Activated T-helper 1 cell treated with anti-CD3 and anti-CD28 coated beads, Interleukin-12 subunit alpha, Interleukin-12 subunit beta, Interleukin-2, Interleukin-4 antibody, amounts not matched to agents 30 ng/mL and 10 ng/mL and 1 ng/mL, durations not matched to agents 14 hours and 24 hours and 36 hours (primary cell): ENCODE data around the gene S100B. TPM values are rescaled to one million over a fixed set of nuclear protein-coding genes. Genes with fewer than 3 reads are reported as not detected.
"Not testable (repeated sequence)": the region's sequence is repeated elsewhere in the genome, so short reads cannot be mapped to it uniquely, and the experiment has no call there.

Source experiments
- DNase-seq: peaks from one replicate; pipeline ENCODE4 v3.0.0; 2021; ENCODE audit warnings: low spot score
- H3K27ac Mint-ChIP-seq: one replicate; pipeline ENCODE4 v1.8.0; 2021; ENCODE audit warnings: mild to moderate bottlenecking, mixed read lengths
- H3K27me3 Mint-ChIP-seq: one replicate; pipeline ENCODE4 v1.8.0; 2022; ENCODE audit warnings: mild to moderate bottlenecking, moderate library complexity, mixed read lengths; ENCODE audit not compliant: insufficient read depth
- H3K36me3 Mint-ChIP-seq: one replicate; pipeline ENCODE4 v1.8.0; 2021; ENCODE audit warnings: low read depth, mixed read lengths
- H3K4me1 Mint-ChIP-seq: one replicate; pipeline ENCODE4 v1.8.0; 2021; ENCODE audit warnings: low read depth, mixed read lengths
- H3K4me3 Mint-ChIP-seq: one replicate; pipeline ENCODE4 v1.8.0; 2021; ENCODE audit warnings: mild to moderate bottlenecking, moderate library complexity, mixed read lengths
- H3K9me3 Mint-ChIP-seq: one replicate; pipeline ENCODE4 v1.8.0; 2021; ENCODE audit warnings: mixed read lengths
- intact Hi-C: fragments of 100-400 bp; cut with micrococcal nuclease; formaldehyde crosslinking; loops from one replicate; pipeline ENCODE4 v1.15.1; 2024
- total RNA-seq: library from RNA; stranded (reverse); gene quantifications from 2 replicates; pipeline ENCODE4 v1.2.3, GENCODE V29; 2022

The S100B gene
- total RNA-seq, 1 donor from 2014 or later, result not detected

DNA sequence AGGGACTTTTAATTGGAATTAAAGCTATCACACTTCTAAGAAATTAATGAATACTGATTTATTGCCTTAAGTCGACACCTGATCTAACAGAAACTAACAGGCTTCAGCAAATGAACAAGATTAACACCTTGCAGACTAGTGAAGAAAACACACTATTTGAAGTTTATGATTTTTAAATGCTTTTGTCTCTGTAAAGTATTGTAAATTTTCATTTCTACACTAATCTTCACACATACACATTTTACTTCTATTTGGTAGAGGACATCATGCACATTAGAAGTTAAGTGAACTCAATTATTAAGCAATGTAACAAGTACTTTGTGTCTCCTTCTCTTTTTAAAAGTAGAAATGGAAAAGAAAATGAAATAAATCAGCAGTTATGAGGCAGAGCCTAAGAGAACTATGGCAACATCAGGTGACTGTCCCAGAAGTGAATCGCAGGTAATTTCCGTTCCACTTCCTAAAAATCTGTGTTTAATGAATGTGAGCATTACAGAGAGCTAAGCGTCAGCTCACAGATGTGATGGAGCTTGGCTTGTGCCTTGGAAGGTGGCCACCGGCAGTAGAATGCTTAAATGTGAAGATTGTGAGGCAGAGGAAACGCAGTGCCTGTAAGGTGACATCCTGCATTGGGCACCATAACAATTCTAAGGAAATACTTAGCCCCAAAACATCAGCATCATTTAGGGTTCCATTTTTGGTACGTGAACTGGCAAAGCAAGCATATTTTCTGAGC, 31.8 kb upstream of the S100B start:
- Mint-ChIP-seq H3K9me3 (no peaks in the 10 kb centered on the region), H3K27me3 (peaks cover 2% of the 10 kb centered on the region), H3K4me3 (peak overlapping the region; percentile 93), H3K4me1 (peaks cover 69% of the 10 kb centered on the region), H3K36me3 (peaks cover 19% of the 10 kb centered on the region), H3K27ac (peak overlapping the region; percentile 88)
- intact Hi-C loops, result no loop called here
- DNase-seq, result no peak

DNA sequence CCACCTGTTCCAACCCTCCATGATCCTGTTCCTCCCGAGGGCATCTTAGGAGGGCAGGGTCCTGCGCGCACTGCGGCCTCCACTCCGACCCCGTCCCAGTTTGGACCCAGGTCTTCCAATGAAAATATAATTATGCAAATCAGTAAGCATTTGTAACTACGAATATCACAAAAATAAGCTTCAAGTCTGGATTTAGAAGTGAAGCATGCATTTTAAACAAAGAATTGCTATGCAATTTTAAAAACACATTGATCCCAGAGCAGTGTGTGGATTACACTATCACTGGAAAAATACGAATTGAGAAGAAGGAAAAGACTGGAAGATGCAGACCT, 31.3 kb upstream of the S100B start:
- H3K27ac Mint-ChIP-seq, result peak overlapping the region; percentile 88
- no peak for DNase-seq
- peaks cover 69% of the 10 kb centered on the region for H3K4me1 Mint-ChIP-seq
- H3K9me3 Mint-ChIP-seq, result no peaks in the 10 kb centered on the region
- peaks cover 14% of the 10 kb centered on the region for H3K36me3 Mint-ChIP-seq
- peak overlapping the region; percentile 93 for H3K4me3 Mint-ChIP-seq
- intact Hi-C loops, result no loop called here
- H3K27me3 Mint-ChIP-seq, result peaks cover 6% of the 10 kb centered on the region

DNA sequence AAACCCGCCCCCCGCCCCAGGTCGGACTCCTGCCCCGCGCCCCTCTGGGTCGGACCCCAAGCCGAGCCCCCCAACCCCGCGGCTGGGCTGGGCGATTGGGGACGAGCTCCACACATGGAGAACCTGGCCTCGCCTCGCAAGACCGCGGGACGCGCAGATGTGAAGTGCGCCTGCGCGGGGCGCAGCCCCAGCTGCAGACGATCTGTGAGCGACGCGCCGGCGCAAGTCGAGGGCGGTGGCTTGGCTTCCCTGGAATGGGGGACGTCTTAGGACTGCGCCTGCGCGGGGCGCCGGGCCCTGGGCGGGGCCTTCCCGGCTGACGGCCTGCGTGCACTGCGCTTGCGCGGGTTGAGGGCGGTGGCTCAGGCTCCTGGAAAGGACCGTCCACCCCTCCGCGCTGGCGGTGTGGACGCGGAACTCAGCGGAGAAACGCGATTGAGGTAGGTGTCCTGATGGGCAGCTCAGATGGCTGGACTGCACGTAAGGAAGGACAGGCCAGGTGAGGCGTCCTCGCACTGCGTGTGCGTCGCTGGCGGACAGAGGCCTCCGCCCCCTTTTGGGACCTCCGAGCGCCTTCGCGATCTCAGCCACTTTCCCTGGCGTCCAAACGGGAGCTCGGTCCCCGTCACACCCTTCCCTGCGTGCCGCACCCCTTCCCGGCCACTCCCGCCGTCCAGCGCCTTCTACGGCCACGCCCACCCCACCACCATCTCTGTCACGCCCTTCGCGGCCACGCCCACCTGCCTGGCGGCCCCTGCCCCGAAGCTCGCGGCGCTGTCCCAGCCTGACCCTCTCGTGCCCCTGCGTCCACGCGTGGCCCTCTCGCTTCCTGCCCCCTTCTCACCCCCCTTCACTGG, 30.7 kb upstream of the S100B start, which contains the start of gene PRMT2:
PRMT2 (plus strand) TSS at position 351 of the 857 bp plus-strand sequence. CDS start 1,278 bp downstream, outside the sequence.
- no peaks in the 10 kb centered on the region for H3K9me3 Mint-ChIP-seq
- H3K36me3 Mint-ChIP-seq, result peaks cover 8% of the 10 kb centered on the region
- H3K4me3 Mint-ChIP-seq, result peak within 1 kb of the TSS; percentile 93
- peak; percentile 98 for DNase-seq
- intact Hi-C loops, result loop anchor here (1.0 kb wide), 3 partner anchors 76 to 311 kb away; partner anchors contain the start of genes DIP2A and PCNT
- H3K27me3 Mint-ChIP-seq, result peaks cover 8% of the 10 kb centered on the region
- peak within 1 kb of the TSS; percentile 90 for H3K27ac Mint-ChIP-seq
- H3K4me1 Mint-ChIP-seq, result peaks cover 69% of the 10 kb centered on the region

DNA sequence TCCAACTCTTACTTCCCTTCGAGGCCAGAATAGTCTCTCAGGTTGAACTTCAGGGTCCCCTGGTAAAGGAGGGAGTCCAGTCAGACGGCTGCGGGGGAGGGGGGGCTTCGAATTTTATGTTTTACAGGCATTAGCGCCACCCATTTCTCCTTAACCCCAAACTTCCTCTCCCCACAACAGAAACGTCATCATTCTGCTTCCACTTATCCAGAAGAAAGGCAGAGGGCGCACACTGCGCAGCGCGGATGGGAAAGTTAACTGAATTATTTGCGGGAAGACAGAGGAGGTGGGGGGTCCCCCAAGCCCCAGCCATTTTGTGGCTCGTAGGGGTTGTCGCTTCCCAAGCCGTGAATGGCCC, 30.1 kb upstream of the S100B start:
- peak overlapping the region; percentile 90 for H3K27ac Mint-ChIP-seq
- peak overlapping the region; percentile 93 for H3K4me3 Mint-ChIP-seq
- no peak for DNase-seq
- H3K27me3 Mint-ChIP-seq, result peaks cover 9% of the 10 kb centered on the region
- intact Hi-C loops, result loop anchor here (1.0 kb wide), 3 partner anchors 76 to 311 kb away; partner anchors contain the start of genes DIP2A and PCNT
- H3K4me1 Mint-ChIP-seq, result peaks cover 67% of the 10 kb centered on the region
- peaks cover 8% of the 10 kb centered on the region for H3K36me3 Mint-ChIP-seq
- H3K9me3 Mint-ChIP-seq, result no peaks in the 10 kb centered on the region

DNA sequence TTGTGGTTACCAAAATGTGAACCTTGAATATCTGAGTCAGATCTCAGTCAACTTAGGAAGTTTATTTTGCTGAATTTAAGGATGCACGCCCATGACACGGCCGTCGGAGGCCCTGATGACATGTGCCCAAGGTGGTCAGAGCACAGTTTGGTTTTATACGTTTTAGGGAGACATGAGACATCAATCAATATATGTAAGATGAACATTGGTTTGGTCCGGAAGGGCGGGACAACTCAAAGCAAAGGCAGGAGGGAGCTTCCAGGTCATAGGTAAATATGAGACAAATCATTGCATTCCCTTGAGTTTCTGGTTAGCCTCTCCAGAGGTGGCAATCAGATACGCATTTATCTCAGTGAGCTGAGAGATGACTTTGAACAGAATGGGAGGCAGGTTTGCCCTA, 29.5 kb upstream of the S100B start:
- no peak for DNase-seq
- Mint-ChIP-seq H3K27ac (peak overlapping the region; percentile 90), H3K4me3 (peak overlapping the region; percentile 93), H3K4me1 (peaks cover 62% of the 10 kb centered on the region), H3K36me3 (peaks cover 5% of the 10 kb centered on the region), H3K9me3 (no peaks in the 10 kb centered on the region), H3K27me3 (peaks cover 9% of the 10 kb centered on the region)
- intact Hi-C loops, result no loop called here

DNA sequence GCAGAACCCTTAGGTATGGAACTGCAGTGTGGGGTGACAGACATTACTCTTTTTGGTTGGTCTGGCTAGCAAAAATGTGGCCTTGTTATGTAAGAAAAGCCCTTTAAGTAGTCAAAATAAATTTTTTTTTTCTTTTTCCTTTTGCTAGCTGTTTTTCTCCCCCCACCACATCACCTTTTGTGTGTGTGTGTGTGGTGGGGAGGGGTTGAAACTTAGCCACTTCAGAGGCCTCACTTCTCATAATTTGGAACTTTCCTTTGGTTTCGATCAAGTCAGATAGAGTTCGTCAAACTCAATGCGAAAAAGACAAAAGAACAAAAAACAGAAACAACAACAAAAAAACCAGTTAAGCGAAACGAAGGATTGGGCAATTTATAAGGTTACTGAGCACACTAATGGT, 28.7 kb upstream of the S100B start:
- Mint-ChIP-seq H3K9me3 (no peaks in the 10 kb centered on the region), H3K4me3 (peak overlapping the region; percentile 93), H3K27ac (peak overlapping the region; percentile 90), H3K36me3 (peaks cover 5% of the 10 kb centered on the region), H3K27me3 (peaks cover 9% of the 10 kb centered on the region), H3K4me1 (peaks cover 53% of the 10 kb centered on the region)
- DNase-seq, result peak; percentile 27
- intact Hi-C loops, result loop anchor here (1.0 kb wide), 1 partner anchor 11 kb away; no protein-coding TSS in a partner anchor

DNA sequence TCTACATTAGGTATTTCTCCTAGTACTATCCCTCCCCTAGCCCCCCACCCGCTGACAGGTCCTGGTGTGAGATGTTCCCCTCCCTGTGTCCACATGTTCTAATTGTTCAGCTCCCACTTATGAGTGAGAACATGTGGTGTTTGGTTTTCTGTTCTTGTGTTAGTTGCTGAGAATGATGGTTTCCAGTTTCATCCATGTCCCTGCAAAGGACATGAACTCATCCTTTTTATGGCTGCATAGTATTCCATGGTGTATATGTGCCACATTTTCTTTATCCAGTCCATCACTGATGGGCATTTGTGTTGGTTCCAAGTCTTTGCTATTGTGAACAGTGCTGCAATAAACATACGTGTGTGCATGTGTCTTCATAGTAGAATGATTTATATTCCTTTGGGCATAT, 26.0 kb upstream of the S100B start:
- intact Hi-C loops, result not testable (repeated sequence)

DNA sequence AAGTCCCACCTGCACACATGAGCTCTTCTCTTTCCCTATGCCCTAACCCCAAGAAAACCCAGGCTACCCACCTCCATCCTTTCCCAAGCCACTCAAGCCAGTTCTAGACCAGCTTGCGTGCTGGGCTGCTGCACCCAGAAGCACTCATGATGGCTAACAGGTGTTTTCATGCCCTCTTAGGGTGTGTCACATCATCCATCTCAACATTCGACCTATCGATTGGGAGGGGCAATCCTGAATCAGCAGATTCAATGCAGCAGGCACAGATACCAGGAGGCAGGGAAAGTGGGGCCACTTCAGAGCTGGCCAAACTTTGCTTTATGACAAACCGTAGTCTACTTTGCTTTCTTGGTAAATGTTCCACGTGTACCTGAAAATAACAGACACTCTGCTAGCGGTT, 24.0 kb upstream of the S100B start:
- H3K9me3 Mint-ChIP-seq, result peaks cover 17% of the 10 kb centered on the region
- no peaks in the 10 kb centered on the region for H3K36me3 Mint-ChIP-seq
- H3K4me1 Mint-ChIP-seq, result peaks cover 18% of the 10 kb centered on the region
- no peak for DNase-seq
- intact Hi-C loops, result no loop called here
- H3K4me3 Mint-ChIP-seq, result no peak overlapping the region
- no peak overlapping the region for H3K27ac Mint-ChIP-seq
- peaks cover 8% of the 10 kb centered on the region for H3K27me3 Mint-ChIP-seq

More for the DNA sequence above, 26.0 kb upstream of the S100B start:
- not testable (repeated sequence) for DNase-seq, H3K27ac Mint-ChIP-seq, H3K27me3 Mint-ChIP-seq, H3K36me3 Mint-ChIP-seq, H3K4me3 Mint-ChIP-seq
- H3K9me3 Mint-ChIP-seq, result peaks cover 11% of the 10 kb centered on the region
- peaks cover 29% of the 10 kb centered on the region for H3K4me1 Mint-ChIP-seq

DNA sequence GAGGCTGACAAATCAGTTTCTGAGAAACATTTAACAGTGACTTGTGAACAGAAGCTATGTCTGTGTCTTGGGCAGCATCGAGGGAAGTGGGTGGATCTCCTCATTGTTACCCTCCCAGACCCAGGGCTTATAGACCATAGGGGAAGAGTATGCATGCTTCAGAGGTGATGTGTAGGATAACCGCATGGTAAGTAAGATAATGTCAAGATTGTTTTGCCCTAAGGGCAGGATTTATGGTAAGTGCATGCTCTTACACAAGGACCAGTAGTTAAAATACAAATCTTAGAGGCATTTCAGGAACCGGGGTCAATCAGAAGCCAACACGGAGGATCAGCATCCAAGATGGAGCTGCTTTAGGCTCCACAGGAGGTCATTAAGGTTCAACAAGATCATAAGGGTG, 22.8 kb upstream of the S100B start:
- Mint-ChIP-seq H3K4me3 (no peak overlapping the region), H3K4me1 (peaks cover 12% of the 10 kb centered on the region), H3K9me3 (peaks cover 17% of the 10 kb centered on the region), H3K27ac (no peak overlapping the region), H3K36me3 (no peaks in the 10 kb centered on the region), H3K27me3 (peaks cover 8% of the 10 kb centered on the region)
- intact Hi-C loops, result no loop called here
- DNase-seq, result no peak

DNA sequence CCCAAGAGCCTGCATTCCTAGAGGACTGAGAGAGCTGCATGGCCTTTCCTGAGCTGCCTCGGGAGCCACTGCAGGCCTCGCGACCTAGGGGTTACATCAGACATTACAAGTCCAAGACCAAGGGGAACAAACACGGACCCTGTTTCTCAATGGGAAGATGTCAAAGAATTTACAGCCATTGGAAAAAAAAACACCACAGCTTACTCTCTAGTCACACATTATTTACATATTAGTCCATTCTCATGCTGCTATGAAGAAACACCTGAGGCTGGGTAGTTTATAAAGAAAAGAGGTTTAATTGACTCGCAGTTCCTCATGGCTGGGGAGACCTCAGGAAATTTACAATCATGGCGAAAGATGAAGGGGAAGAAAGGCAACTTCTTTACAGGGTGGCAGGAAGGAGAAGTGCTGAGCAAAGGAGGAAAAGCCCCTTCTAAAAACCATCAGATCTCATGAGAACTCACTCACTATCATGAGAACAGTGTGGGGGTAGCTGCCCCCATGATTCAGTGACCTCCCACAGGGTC, 22.2 kb upstream of the S100B start:
- H3K4me1 Mint-ChIP-seq, result peaks cover 12% of the 10 kb centered on the region
- peaks cover 1% of the 10 kb centered on the region for H3K36me3 Mint-ChIP-seq
- no peak overlapping the region for H3K27ac Mint-ChIP-seq
- no peak overlapping the region for H3K4me3 Mint-ChIP-seq
- no peak for DNase-seq
- peaks cover 8% of the 10 kb centered on the region for H3K27me3 Mint-ChIP-seq
- H3K9me3 Mint-ChIP-seq, result peaks cover 17% of the 10 kb centered on the region
- intact Hi-C loops, result no loop called here

DNA sequence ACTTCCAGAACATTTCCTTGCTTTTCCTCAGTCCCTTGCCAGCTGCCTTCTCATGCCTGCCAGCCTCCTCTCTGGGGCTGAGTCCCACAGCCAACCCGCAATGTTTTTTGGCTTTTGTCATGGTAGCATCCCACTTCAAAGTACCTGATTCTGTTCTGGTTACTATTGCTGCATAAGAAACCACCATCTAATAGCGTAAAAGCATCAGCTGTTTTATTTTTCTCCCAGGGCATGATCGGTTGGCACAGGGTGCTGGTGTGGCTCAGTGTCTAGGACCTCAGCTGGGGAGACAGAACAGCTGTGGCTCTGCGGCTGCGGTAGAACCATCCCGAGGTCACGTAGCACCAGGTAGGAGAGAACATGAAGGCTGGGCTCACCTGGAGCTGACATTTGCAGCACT, 21.7 kb upstream of the S100B start:
- intact Hi-C loops, result no loop called here
- no peak for DNase-seq
- Mint-ChIP-seq H3K4me1 (peaks cover 17% of the 10 kb centered on the region), H3K36me3 (peaks cover 1% of the 10 kb centered on the region), H3K4me3 (no peak overlapping the region), H3K27me3 (peaks cover 7% of the 10 kb centered on the region), H3K27ac (no peak overlapping the region), H3K9me3 (peaks cover 17% of the 10 kb centered on the region)

DNA sequence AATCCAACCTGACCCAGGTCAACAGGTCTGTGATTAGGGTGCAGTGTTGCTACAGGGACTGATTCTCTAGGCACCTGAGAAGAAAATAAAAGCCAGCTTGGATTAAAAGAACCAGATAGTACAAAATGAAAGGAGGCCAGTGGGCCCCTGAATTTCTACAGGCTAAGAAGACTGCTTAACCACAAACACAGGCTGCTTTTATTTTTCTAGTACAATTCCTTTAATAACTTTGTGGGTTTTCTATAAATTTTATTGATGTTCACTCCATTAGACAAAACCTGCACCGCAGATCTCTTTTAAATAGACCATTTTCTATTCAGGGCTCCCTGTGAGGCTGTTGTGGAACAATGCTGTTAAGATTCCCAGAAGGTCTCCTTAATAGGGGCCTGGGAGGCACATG, 20.9 kb upstream of the S100B start:
- intact Hi-C loops, result no loop called here
- peaks cover 1% of the 10 kb centered on the region for H3K36me3 Mint-ChIP-seq
- peaks cover 3% of the 10 kb centered on the region for H3K27me3 Mint-ChIP-seq
- H3K9me3 Mint-ChIP-seq, result peaks cover 17% of the 10 kb centered on the region
- no peak for DNase-seq
- no peak overlapping the region for H3K27ac Mint-ChIP-seq
- peaks cover 20% of the 10 kb centered on the region for H3K4me1 Mint-ChIP-seq
- H3K4me3 Mint-ChIP-seq, result no peak overlapping the region

DNA sequence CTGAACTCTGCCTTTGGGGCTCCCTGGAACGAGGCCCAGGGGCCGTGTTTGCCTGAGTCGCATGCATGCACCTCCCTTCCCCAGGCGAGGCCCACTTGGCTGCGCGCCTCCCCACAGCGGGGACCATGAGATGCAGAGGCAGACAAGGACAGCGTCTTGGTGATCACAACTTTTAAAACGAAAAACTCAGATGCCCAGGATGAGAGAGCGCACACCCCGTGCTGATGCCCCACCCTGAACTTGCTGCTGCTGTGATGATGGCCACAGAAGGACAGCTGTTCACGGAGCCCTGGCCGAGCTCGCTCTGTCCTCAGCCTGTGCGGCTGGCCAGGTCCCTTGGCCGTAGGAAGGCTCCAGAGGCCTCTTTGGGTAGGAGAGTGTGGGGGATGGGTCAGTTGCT, 19.2 kb upstream of the S100B start:
- Mint-ChIP-seq H3K36me3 (peaks cover 1% of the 10 kb centered on the region), H3K27me3 (no peaks in the 10 kb centered on the region), H3K4me1 (peaks cover 20% of the 10 kb centered on the region), H3K9me3 (peaks cover 17% of the 10 kb centered on the region), H3K27ac (no peak overlapping the region), H3K4me3 (no peak overlapping the region)
- DNase-seq, result no peak
- intact Hi-C loops, result no loop called here
